GM12873 (cell line): ENCODE results near the gene SPEM3.

ENCODE experiments used
- TF ChIP-seq, protein P1 (sequence below): IDR thresholded peaks from 2 replicates; pipeline ENCODE4 v1.5.1; 2012; ENCODE audit warnings: low read depth, mild to moderate bottlenecking, moderate library complexity, low read length, control low read depth; ENCODE audit not compliant: insufficient read depth; ENCODE audit errors: missing control alignments

Gene SPEM3

DNA sequence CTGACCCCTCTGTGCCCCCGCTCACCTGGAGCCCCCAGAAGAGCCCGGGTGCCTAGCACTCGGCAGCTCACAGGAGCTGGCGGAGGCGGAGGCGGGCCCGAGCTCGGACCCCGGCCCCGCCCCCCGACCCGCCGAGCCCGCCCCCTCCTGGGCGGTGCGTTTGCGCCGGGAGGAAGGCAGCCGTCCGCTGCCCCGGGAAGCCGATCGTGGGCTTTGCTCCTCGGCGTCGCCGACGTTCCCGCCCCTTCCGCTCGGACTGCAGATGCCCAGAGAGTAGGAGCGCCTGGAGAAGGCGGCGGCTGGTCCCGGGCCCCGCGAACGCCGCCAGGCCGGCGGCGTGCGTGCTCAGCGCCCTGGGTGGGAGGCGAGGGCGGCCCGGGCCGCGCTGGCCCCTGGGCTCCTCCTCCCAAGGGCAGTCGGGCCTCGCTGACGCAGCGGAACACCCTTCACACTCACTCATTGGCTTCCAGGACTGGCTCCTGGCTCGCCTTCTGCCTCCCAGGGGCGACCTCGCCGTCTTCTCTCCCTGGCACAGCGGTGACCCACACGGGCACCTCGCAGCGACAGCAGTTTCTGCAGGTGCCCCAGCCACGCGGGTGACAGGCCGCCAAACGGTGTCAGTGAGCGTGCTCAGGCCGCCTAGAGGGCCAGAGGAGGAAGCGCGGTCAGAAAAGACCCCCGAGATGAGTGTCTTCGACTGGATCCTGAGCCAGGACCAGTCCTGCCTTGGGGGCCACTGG, 34.0 kb upstream of the SPEM3 start, which contains the start of gene PLSCR3:
PLSCR3 (minus strand) TSS at position 74 of the 740 bp plus-strand sequence. CDS start 415 bp downstream, outside the sequence.
- TF ChIP-seq, protein P1, sequence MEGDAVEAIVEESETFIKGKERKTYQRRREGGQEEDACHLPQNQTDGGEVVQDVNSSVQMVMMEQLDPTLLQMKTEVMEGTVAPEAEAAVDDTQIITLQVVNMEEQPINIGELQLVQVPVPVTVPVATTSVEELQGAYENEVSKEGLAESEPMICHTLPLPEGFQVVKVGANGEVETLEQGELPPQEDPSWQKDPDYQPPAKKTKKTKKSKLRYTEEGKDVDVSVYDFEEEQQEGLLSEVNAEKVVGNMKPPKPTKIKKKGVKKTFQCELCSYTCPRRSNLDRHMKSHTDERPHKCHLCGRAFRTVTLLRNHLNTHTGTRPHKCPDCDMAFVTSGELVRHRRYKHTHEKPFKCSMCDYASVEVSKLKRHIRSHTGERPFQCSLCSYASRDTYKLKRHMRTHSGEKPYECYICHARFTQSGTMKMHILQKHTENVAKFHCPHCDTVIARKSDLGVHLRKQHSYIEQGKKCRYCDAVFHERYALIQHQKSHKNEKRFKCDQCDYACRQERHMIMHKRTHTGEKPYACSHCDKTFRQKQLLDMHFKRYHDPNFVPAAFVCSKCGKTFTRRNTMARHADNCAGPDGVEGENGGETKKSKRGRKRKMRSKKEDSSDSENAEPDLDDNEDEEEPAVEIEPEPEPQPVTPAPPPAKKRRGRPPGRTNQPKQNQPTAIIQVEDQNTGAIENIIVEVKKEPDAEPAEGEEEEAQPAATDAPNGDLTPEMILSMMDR: peak; percentile 65

GRCh38 chr17:7396147-7396546, 32.5 kb upstream of the SPEM3 start:
- TF ChIP-seq, protein P1: no peak

DNA sequence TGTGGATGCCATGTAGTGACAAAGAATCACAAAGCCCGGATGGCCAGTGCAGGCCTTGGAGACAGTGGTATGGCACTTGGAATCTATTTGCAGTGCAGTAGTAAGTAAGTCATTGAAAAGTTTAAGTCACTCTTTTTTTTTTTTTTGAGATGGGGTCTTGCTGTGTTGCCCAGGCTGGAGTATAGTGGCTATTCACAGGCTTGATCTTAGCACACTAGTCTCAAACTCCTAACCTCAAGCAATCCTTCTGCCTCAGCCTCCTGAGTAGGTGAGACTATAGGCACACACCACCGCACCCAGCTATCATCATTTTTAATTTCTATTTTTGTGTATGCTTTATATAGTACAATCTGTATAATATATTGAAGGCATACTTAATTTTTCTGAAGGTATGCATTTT, 30.0 kb upstream of the SPEM3 start:
- TF ChIP-seq, protein P1: no peak

DNA sequence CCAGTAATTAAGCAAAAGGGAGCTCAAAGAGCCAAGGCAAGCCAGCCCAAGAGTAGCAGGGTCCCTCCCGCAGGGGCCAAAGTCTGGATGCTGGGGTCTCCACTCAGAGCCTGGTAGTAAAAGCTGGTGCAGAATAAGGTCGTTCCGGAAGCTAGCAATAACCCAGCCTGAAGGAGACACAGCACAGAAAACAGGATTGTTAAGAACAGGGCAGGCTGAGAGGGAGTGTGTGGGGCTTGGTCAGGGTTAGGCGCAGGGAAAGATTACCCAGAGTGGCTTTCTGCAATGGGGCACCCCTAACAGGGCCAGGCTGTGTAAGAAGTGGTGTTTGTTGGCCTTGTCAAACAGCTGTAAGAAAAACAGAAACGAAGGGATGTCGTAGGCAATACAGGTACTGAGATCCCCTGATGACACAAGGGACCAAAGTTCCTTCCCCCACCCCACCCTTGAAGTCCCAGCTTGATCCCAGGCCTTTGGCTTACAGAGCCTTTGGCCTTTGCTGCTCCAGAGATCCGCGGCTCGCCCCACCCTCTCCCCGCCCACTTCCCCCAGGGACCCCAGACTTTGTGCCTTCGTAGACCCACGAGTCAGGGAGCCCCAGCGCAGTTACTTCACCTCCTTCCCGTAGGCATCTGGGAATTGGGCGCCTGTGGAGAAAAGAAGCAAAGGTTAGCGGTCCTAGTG, 25.5 kb upstream of the SPEM3 start:
- TF ChIP-seq, protein P1: no peak

DNA sequence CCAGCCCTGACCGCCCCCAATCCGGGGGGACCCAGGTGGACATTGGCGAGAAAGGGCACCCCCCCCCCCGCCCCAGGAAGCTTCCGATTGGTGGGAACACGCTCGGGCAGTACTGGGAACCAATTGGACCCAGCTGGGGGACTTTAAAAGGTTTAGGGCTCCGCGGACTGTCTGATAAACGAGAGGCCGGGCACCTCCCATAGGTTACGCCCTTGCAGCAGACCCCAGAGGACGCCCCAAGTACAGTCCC, 25.0 kb upstream of the SPEM3 start:
- TF ChIP-seq, protein P1: no peak

DNA sequence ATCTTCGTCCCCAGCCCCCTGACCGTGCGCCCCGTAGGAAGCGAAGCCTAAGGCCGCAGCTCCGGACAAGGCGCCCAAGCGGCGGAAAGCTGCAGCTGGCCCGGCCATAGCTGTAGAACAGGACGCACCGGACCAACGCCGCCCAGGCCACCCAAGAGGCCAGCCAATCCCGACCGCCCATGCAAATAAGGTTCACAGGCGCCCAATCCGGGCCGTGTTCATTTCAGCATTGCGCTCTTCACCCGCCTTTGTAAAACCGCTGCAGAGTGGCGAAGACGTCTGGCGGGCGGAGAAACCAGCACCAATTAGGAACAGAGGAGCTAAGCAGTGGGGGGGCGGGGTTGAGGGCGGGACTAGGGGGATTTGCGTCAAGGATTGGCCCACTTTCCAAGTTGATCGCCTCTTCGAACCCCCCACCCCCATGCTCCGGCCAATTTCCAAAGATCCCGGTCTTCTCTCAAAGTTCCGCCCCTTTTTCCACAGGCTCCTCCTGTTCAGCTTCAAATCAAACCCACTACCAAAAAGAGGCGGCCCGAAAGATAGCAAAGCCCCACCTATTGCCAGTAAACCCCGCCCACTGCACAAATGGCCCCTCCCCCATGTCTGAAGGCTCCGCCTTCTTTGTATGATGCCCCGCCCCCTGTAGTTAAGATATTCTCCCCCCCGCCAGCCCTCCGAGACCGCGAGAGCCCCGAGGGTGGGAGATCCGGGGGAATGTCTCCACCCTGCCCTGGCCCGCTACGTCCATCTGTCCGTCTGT, 24.5 kb upstream of the SPEM3 start, which contains the start of gene TMEM256:
TMEM256 (minus strand) TSS at position 121 of the 760 bp plus-strand sequence; CDS start at position 108, 13 bp downstream.
- TF ChIP-seq, protein P1: no peak
